GM23338 (cell line): ENCODE measurements around the gene FGA. TPM values are rescaled to one million over a fixed set of nuclear protein-coding genes. Genes with fewer than 3 reads are reported as not detected.

Source experiments
- ATAC-seq: fragments of 200-7000 bp; cut with Tn5 transposase; 3 replicates; pipeline ENCODE4 v1.9.1; 2020
- DNase-seq: peaks from one replicate; pipeline ENCODE4 v3.0.0-alpha.2; 2015; ENCODE audit warnings: low spot score
- H2AFZ ChIP-seq: fragments of 200-600 bp; sonication (generic); 2 replicates; pipeline ENCODE4 v1.8.0; 2016; ENCODE audit warnings: antibody characterized with exemption, mild to moderate bottlenecking, moderate library complexity
- H3F3A ChIP-seq: fragments of 200-600 bp; sonication (generic); replicated peaks from 2 replicates; pipeline ENCODE4 v1.8.0; 2017; ENCODE audit warnings: antibody characterized with exemption, mixed run types, low read depth
- H3K27ac ChIP-seq: fragments of 200-600 bp; sonication (generic); 2 replicates; pipeline ENCODE4 v1.6.1; 2016; ENCODE audit warnings: low read depth
- H3K27me3 ChIP-seq: fragments of 200-600 bp; sonication (generic); 2 replicates; pipeline ENCODE4 v1.8.0; 2016; ENCODE audit warnings: mild to moderate bottlenecking, mixed run types, moderate library complexity; ENCODE audit not compliant: insufficient read depth
- H3K36me3 ChIP-seq: fragments of 200-600 bp; sonication (generic); 2 replicates; pipeline ENCODE4 v1.8.0; 2016; ENCODE audit warnings: mild to moderate bottlenecking; ENCODE audit not compliant: insufficient read depth
- H3K4me1 ChIP-seq: fragments of 200-600 bp; sonication (generic); 2 replicates; pipeline ENCODE4 v1.8.0; 2016; ENCODE audit warnings: mild to moderate bottlenecking, moderate library complexity; ENCODE audit not compliant: insufficient read depth
- H3K4me2 ChIP-seq: fragments of 200-600 bp; sonication (generic); 2 replicates; pipeline ENCODE4 v1.7.1; 2017; ENCODE audit warnings: mixed run types
- H3K4me3 ChIP-seq: fragments of 200-600 bp; sonication (generic); 2 replicates; pipeline ENCODE4 v1.6.1; 2016; ENCODE audit warnings: mixed run types
- H3K79me2 ChIP-seq: fragments of 200-600 bp; sonication (generic); replicated peaks from 2 replicates; pipeline ENCODE4 v1.8.0; 2017; ENCODE audit warnings: mild to moderate bottlenecking; ENCODE audit not compliant: insufficient read depth
- H3K9me2 ChIP-seq: fragments of 200-600 bp; sonication (generic); 2 replicates; pipeline ENCODE4 v1.8.0; 2017; ENCODE audit not compliant: insufficient read depth
- H4K20me1 ChIP-seq: fragments of 200-600 bp; sonication (generic); replicated peaks from 2 replicates; pipeline ENCODE4 v1.8.0; 2017; ENCODE audit warnings: mild to moderate bottlenecking; ENCODE audit not compliant: insufficient read depth
- H3K27ac Mint-ChIP-seq: 2 replicates; pipeline ENCODE4 v1.8.0; 2020; ENCODE audit warnings: inconsistent platforms, mild to moderate bottlenecking, moderate library complexity, mixed read lengths
- H3K27me3 Mint-ChIP-seq: 3 replicates; pipeline ENCODE4 v1.8.0; 2022; ENCODE audit warnings: low read depth, mild to moderate bottlenecking, moderate library complexity, mixed read lengths, inconsistent platforms; ENCODE audit not compliant: insufficient read depth, poor library complexity
- H3K36me3 Mint-ChIP-seq: 3 replicates; pipeline ENCODE4 v1.8.0; 2021; ENCODE audit warnings: low read depth, mild to moderate bottlenecking, inconsistent platforms, moderate library complexity, mixed read lengths
- H3K4me1 Mint-ChIP-seq: 3 replicates; pipeline ENCODE4 v1.8.0; 2020; ENCODE audit warnings: mild to moderate bottlenecking, inconsistent platforms, mixed read lengths
- H3K4me3 Mint-ChIP-seq: 3 replicates; pipeline ENCODE4 v1.8.0; 2021; ENCODE audit warnings: moderate library complexity, mild to moderate bottlenecking, inconsistent platforms, mixed read lengths
- H3K9me3 Mint-ChIP-seq: 3 replicates; pipeline ENCODE4 v1.8.0; 2020; ENCODE audit warnings: moderate library complexity, mild to moderate bottlenecking, inconsistent platforms, mixed read lengths
- CREB1 ChIP-seq: fragments of 250-450 bp; sonication (Bioruptor Pico); IDR thresholded peaks from 2 replicates; pipeline ENCODE4 v1.5.0; 2020; ENCODE audit warnings: low read depth, mild to moderate bottlenecking, moderate library complexity
- CTCF ChIP-seq, 2 experiments: fragments of 200-600 bp in 1 of 2; sonication (generic) in 1 of 2; conservative IDR thresholded peaks; 2 replicates each; pipeline versions ENCODE4 v1.5.1 to v1.6.1; 2016 to 2017; ENCODE audit warnings: antibody characterized with exemption in 2 of 2, low read depth in 2 of 2, mild to moderate bottlenecking in 2 of 2, moderate library complexity in 1 of 2
- ETS1 ChIP-seq: IDR thresholded peaks from 2 replicates; pipeline ENCODE4 v1.6.1; 2016; ENCODE audit warnings: antibody characterized with exemption
- EZH2 ChIP-seq: fragments of 200-600 bp; sonication (generic); IDR thresholded peaks from one replicate; pipeline ENCODE4 v1.8.0; 2017; ENCODE audit warnings: antibody characterized with exemption, mild to moderate bottlenecking, low read depth; ENCODE audit not compliant: unreplicated experiment
- EZH2phosphoT487 ChIP-seq: fragments of 200-600 bp; sonication (generic); IDR thresholded peaks from one replicate; pipeline ENCODE4 v1.8.1; 2018; ENCODE audit warnings: antibody characterized with exemption; ENCODE audit not compliant: unreplicated experiment
- JUNB ChIP-seq: IDR thresholded peaks from one replicate; pipeline ENCODE4 v1.6.1; 2016; ENCODE audit warnings: antibody characterized with exemption; ENCODE audit not compliant: unreplicated experiment
- NANOG ChIP-seq: IDR thresholded peaks from 2 replicates; pipeline ENCODE4 v1.6.1; 2016; ENCODE audit warnings: antibody characterized with exemption, borderline replicate concordance
- POLR2AphosphoS5 ChIP-seq: IDR thresholded peaks from 2 replicates; pipeline ENCODE4 v1.6.1; 2016; ENCODE audit warnings: antibody characterized with exemption, low read depth
- REST ChIP-seq: IDR thresholded peaks from one replicate; pipeline ENCODE4 v1.6.1; 2018; ENCODE audit warnings: antibody characterized with exemption; ENCODE audit not compliant: unreplicated experiment
- STAT1 ChIP-seq: IDR thresholded peaks from one replicate; pipeline ENCODE4 v1.6.1; 2016; ENCODE audit warnings: antibody characterized with exemption; ENCODE audit not compliant: unreplicated experiment
- ZNF114 ChIP-seq: fragments of 250-450 bp; sonication (Bioruptor Pico); IDR thresholded peaks from 2 replicates; pipeline ENCODE4 v1.5.0; 2020; ENCODE audit warnings: mild to moderate bottlenecking, moderate library complexity
- ZNF331 ChIP-seq: fragments of 250-450 bp; sonication (Bioruptor Pico); IDR thresholded peaks from 2 replicates; pipeline ENCODE4 v1.5.0; 2020; ENCODE audit warnings: low read depth, mild to moderate bottlenecking, moderate library complexity
- polyA plus RNA-seq: library from polyadenylated mRNA; unstranded; fragments of >200 nt; fragmentation: Nextera tagmentation; extraction: Ambion mirVana; gene quantifications from 2 replicates; pipeline ENCODE4 v1.2.1, GENCODE V29; 2016
- total RNA-seq: library from RNA; depleted of rRNA; stranded (reverse); fragments of >200 nt; shearing (Covaris generic); gene quantifications from 2 replicates; pipeline ENCODE4 v1.2.3, GENCODE V29; 2014
- TF ChIP-seq, protein P1 (sequence below): fragments of 250-450 bp; sonication (Bioruptor Pico); IDR thresholded peaks from 2 replicates; pipeline ENCODE4 v1.5.0; 2020; ENCODE audit warnings: mild to moderate bottlenecking, moderate library complexity

FGA gene
- total and polyA plus RNA-seq, 2 experiments from 2014 or later: not detected

DNA sequence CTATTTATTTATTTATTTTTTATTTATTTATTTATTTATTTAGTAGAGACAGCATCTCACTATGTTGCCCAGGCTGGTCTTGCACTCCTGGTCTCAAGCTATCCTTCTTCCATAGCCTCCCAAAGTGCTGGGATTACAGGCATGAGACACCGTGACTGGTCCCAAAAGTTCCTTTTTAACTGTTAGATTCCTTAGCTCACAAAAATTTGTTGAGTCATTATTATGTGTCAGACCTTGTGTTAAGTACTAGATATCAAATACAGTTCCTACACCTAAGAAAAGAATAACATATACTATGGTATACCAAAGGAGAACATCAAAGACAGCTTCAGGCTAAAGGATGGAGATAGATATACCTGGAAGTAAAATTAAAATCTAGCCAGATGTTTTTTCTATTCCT is 11.6 kb downstream of the FGA start:
- no peaks in the 10 kb centered on the region for H3K36me3 ChIP-seq
- Mint-ChIP-seq H3K36me3 (no peaks in the 10 kb centered on the region), H3K9me3 (no peaks in the 10 kb centered on the region), H3K4me1 (no peaks in the 10 kb centered on the region), H3K27ac (no peak overlapping the region), H3K4me3 (no peak overlapping the region), H3K27me3 (peaks cover 3% of the 10 kb centered on the region)
- no peaks in the 10 kb centered on the region for H3K79me2 ChIP-seq
- H3K4me3 ChIP-seq: no peak overlapping the region
- no peak overlapping the region for H3K27ac ChIP-seq
- no peaks in the 10 kb centered on the region for H3K4me1 ChIP-seq
- no peaks in the 10 kb centered on the region for H3K9me2 ChIP-seq
- no peaks in the 10 kb centered on the region for H4K20me1 ChIP-seq
- no peak for ATAC-seq
- no peaks in the 10 kb centered on the region for H3F3A ChIP-seq
- DNase-seq: no peak
- no peak overlapping the region for H3K4me2 ChIP-seq
- no peak for TF ChIP-seq NANOG
- no peak for TF ChIP-seq STAT1
- TF ChIP-seq ZNF331 (CRISPR knock-in tag): no peak
- TF ChIP-seq ZNF114 (CRISPR knock-in tag): no peak
- no peak for TF ChIP-seq JUNB
- no peak for TF ChIP-seq POLR2AphosphoS5
- no peak for TF ChIP-seq REST
- no peak for TF ChIP-seq CTCF (conservative IDR thresholded peaks at IDR 0.05; ENCODE audit: low read depth in 2 of 2)
- no peak for TF ChIP-seq CREB1 (CRISPR knock-in tag)
- no peak for TF ChIP-seq EZH2phosphoT487
- TF ChIP-seq, protein P1, sequence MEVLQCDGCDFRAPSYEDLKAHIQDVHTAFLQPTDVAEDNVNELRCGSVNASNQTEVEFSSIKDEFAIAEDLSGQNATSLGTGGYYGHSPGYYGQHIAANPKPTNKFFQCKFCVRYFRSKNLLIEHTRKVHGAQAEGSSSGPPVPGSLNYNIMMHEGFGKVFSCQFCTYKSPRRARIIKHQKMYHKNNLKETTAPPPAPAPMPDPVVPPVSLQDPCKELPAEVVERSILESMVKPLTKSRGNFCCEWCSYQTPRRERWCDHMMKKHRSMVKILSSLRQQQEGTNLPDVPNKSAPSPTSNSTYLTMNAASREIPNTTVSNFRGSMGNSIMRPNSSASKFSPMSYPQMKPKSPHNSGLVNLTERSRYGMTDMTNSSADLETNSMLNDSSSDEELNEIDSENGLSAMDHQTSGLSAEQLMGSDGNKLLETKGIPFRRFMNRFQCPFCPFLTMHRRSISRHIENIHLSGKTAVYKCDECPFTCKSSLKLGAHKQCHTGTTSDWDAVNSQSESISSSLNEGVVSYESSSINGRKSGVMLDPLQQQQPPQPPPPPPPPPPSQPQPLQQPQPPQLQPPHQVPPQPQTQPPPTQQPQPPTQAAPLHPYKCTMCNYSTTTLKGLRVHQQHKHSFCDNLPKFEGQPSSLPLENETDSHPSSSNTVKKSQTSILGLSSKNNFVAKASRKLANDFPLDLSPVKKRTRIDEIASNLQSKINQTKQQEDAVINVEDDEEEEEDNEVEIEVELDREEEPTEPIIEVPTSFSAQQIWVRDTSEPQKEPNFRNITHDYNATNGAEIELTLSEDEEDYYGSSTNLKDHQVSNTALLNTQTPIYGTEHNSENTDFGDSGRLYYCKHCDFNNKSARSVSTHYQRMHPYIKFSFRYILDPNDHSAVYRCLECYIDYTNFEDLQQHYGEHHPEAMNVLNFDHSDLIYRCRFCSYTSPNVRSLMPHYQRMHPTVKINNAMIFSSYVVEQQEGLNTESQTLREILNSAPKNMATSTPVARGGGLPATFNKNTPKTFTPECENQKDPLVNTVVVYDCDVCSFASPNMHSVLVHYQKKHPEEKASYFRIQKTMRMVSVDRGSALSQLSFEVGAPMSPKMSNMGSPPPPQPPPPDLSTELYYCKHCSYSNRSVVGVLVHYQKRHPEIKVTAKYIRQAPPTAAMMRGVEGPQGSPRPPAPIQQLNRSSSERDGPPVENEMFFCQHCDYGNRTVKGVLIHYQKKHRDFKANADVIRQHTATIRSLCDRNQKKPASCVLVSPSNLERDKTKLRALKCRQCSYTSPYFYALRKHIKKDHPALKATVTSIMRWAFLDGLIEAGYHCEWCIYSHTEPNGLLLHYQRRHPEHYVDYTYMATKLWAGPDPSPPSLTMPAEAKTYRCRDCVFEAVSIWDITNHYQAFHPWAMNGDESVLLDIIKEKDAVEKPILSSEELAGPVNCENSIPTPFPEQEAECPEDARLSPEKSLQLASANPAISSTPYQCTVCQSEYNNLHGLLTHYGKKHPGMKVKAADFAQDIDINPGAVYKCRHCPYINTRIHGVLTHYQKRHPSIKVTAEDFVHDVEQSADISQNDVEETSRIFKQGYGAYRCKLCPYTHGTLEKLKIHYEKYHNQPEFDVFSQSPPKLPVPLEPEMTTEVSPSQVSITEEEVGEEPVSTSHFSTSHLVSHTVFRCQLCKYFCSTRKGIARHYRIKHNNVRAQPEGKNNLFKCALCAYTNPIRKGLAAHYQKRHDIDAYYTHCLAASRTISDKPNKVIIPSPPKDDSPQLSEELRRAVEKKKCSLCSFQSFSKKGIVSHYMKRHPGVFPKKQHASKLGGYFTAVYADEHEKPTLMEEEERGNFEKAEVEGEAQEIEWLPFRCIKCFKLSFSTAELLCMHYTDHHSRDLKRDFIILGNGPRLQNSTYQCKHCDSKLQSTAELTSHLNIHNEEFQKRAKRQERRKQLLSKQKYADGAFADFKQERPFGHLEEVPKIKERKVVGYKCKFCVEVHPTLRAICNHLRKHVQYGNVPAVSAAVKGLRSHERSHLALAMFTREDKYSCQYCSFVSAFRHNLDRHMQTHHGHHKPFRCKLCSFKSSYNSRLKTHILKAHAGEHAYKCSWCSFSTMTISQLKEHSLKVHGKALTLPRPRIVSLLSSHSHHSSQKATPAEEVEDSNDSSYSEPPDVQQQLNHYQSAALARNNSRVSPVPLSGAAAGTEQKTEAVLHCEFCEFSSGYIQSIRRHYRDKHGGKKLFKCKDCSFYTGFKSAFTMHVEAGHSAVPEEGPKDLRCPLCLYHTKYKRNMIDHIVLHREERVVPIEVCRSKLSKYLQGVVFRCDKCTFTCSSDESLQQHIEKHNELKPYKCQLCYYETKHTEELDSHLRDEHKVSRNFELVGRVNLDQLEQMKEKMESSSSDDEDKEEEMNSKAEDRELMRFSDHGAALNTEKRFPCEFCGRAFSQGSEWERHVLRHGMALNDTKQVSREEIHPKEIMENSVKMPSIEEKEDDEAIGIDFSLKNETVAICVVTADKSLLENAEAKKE (CRISPR knock-in tag): no peak
- TF ChIP-seq EZH2: no peak
- TF ChIP-seq ETS1: no peak
- no peaks in the 10 kb centered on the region for H3K27me3 ChIP-seq
- no peak overlapping the region for H2AFZ ChIP-seq
